ENCODE data around the gene RAD21L1.

The RAD21L1 gene

DNA sequence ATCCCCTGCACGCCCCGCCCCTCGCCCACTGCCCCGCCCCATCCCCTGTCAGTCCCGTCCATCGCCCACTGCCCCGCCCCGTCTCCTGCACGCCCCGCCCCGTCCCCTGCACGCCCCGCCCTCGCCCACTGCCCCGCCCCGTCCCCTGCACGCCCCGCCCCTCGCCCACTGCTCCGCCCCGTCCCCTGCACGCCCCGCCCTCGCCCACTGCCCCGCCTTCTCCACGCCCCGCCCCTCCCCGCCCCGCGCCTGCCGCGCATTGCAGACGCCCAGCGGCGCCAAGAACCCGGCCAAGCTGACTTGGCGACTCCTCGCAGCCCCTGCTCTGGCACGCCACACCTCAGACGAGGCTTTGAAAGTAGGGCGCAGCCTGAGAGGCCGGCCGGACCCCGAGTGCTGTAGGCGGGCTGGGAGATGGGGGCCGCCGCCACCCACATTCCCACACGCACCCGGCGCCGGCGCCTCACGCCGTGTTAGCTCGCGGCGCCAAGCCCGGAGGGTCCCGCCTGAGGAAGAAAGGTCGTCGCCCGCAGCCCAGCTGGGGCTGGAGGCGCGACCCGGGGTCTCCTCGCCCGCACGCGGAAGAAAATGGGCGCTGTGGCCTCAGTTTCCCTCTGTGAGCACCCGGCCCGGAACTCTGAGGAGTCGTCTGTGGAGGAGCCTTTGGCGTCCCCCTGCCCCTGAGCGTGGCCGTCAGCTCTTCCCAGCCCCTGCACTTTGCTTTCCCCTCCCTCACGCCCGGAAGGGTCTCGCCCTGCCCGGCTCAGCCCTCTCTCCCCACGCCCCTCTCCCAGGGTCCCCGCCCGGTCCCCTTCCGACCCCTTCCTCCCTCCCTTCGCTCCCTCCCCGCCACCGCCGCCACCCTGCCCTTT lies at the start of gene RAD21L1:
Gene RAD21L1 (plus strand): TSS at position 262 of the 872 bp plus-strand sequence. CDS start 2,410 bp downstream, outside the sequence.
- DNase-seq (ENCODE audit: low read depth in 2 of 2), result peak; percentile 61 to 79

GRCh38 chr20:1177680-1178079 lies 48.2 kb upstream of the RAD21L1 start:
- no peak for DNase-seq (ENCODE audit: low read depth in 2 of 2)

- no peak for DNase-seq (ENCODE audit: low read depth in 2 of 2)
Observed at GRCh38 chr20:1178103-1178502, 47.7 kb upstream of the RAD21L1 start.

DNA sequence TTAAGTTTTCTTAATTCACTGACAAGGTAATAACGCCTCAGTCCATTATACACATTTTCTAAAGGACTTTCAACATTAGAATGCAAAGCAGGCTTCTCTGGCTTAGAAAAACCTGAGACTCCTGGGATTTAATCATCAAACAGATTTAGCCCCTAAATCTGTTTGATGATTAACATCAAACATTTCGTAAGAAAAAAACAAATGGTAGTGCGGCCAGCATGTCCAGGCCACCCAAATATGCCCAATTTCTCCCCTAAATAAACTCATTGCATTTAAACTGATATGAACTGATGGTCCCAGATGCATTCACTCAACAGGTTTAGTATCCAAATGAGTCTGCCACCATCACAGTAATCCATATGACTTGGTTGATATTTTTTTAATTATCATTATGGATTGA lies 47.2 kb upstream of the RAD21L1 start:
- DNase-seq (ENCODE audit: low read depth in 2 of 2), result no peak

DNA sequence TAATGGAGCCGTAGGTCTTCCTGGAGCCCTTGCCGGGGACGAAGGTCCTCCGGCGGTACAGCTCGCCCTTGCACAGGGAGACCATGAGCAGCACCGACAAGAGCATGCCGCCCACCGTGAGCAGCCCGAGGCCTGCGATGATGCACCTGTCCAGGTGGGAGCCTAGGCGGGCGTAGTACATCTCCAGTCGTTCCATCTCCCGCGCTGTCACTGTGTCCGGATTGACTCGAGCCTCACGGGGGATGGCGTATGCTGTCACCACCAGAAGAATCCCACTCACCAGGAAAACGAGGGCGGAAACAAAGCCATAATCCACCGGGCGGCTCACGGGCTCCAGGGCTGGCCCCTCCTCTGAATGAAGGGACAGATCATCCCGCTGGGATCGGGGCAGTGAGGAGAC lies 44.9 kb upstream of the RAD21L1 start:
- no peak for DNase-seq (ENCODE audit: low read depth in 2 of 2)

DNA sequence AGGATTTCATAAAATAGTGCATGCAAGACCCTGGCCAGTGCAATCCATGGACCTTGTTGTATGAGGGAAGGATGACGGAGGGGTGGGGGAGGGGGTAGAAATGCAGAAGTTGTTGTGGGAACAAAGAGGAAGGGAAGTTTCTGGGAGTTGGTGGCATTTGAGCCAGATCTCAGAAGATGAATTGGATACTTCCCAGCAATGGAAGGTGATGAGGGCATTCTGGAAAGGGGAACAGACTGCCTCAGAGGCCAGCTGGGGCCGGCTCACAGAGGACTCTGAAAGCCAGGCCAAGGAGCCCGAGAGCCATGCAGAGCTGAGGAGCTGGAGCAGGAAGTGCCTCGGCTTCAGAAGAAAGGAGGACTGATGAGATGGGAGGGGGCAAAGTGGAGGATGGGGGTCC lies 43.7 kb upstream of the RAD21L1 start:
- DNase-seq (ENCODE audit: low read depth in 2 of 2), result no peak

DNA sequence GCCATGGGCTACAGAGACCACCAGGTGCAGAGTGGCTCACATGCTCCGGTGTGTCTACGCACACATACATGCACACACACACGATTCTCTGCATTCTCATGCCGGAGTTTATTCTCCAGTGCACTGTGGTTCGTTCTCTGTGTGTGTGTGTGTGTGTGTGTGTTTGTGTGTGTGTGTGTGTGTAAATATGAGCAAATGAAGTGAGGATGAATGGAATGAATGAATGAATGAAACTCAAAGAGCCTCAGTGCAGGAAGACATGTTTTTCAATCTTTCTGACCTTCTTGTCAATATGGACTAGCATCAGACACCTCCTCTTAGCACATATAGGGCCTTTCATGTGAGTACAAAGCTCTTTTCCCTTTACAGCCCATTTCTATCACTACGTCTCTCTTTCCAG lies 42.7 kb upstream of the RAD21L1 start:
- no peak for DNase-seq (ENCODE audit: low read depth in 2 of 2)

GRCh38 chr20:1184260-1184637 lies 41.6 kb upstream of the RAD21L1 start:
- DNase-seq (ENCODE audit: low read depth in 2 of 2), result no peak

DNA sequence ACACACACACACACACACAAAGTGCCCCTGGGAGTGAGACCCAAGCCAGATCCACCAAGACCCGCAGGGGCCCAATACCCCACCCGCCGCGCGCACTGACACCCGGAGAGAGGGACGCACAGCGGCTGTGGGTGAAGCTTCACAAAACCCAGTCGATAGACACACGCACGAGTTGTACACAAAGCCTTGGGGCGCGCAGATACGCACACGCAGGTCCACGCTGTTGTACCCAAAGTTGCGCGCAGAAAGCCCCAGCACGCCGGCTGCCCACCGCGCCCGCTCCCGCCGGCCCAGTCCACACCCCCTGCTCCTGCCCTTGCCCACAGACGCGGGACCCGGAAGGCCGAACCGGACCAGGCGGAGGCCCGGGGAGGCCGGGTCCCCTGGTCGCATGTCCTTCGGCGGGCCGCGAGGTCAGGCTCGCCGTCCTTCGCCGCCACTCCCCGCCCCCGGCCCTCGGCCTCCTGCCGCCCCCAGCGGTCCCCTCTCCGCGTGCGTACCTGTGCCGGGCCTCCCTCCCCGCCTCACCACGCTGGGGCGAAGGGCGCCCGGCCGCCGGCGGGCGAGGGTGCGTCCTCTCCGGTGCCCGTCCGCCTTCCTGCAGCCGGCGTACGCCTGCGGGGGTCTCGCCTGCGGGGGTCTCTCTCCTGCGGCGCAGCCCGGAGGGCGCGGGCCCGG lies 41.1 kb upstream of the RAD21L1 start, which contains the start of gene TMEM74B:
Gene TMEM74B (minus strand): TSS at position 344 of the 678 bp plus-strand sequence. CDS start 1,180 bp downstream, outside the sequence.
- DNase-seq (ENCODE audit: low read depth in 2 of 2), result no peak

GRCh38 chr20:1185316-1185741 lies 40.5 kb upstream of the RAD21L1 start:
- no peak for DNase-seq (ENCODE audit: low read depth in 2 of 2)

GRCh38 chr20:1185790-1186334 lies 40.0 kb upstream of the RAD21L1 start:
- DNase-seq (ENCODE audit: low read depth in 2 of 2), result peak; percentile 26 to 31

DNA sequence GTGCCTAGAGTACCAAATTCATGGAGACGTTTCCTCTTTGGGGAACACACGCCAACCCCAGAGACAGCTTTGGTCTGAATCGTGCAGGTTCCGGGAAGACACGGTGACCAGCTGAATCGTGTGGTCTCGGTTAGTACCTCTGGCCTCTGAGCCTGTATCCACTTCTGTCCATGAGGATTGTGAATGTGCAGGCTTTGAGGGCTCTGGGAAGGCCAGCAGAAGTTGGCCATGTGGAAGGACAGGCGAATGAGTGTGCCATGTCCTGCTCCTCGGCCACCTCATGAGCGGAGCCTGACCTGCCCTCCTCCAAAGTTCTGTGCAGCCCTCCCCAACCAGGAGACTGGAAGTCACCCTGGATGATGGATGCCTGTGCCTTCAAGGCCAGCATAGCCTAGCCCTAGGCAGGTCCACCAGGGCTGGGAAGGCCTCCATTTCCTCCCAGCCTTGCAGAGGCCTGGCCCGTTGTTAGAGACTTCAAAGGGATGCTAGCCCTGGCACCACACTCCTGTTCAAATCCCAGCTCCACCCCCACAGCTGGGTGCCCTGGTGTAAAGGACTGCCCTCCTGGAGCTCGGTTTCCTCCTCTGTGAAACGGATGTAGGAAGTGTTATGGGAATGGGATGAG lies 39.4 kb upstream of the RAD21L1 start:
- DNase-seq (ENCODE audit: low read depth in 2 of 2), result no peak

DNA sequence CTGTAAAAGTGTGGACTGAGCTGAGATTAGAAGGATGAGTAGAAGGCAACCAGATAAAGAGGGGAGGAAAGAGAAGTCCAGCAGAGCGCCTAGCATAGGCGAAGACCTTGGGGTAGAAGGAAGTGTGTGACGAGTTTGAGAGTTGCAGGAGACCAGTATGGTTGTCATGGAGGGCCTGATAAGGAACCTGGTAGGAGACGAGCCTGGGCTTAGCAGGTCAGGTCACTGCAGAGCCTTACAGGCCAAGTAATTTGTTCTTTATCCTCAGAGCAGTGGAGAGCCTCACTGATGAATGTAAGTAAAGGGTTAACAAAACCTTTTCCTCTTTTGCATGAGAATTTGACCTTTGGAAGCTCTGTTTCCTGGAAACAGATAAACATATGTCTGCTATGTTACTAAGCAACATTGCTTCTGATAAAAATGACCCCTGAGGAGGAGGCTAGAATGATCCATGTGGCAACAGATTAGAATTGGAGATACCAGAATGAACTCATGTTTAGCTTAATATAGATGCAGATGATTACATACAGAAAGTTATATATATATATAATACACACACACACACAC lies 38.2 kb upstream of the RAD21L1 start:
- DNase-seq (ENCODE audit: low read depth in 2 of 2), result no peak

DNA sequence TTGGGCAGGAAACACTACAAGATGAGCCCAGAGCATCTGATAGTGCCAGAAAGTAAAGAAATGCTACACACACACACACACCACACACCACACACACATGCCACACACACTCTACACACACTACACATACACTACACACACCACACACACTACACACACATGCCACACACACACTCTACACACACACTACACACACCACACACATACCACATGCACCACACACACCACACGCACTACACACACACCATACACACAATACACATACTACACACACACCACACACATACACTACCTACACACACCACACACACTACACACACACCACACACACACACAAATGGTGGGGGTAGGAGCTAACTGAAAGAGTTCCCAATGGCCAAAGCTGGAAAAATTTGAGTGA lies 37.5 kb upstream of the RAD21L1 start:
- DNase-seq (ENCODE audit: low read depth in 2 of 2), result no peak

DNA sequence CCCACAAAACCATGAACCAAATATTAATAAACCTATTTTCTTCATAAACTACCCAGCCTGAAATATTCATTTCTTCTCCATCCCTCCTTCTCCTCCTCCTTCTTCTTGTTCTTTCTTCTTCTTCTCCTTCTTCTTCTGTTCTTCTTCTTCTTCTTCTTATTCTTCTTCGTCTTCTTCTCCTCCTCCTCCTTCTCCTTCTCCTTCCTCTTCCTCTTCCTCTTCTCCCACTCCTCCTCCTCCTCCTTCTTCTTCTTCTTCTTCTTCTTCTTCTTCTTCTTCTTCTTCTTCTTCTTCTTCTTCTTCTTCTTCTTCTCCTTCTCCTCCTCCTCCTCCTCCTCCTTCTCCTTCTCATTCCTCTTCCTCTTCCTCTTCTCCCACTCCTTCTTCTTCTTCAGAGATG lies 36.0 kb upstream of the RAD21L1 start:
- no peak for DNase-seq (ENCODE audit: low read depth in 2 of 2)

DNA sequence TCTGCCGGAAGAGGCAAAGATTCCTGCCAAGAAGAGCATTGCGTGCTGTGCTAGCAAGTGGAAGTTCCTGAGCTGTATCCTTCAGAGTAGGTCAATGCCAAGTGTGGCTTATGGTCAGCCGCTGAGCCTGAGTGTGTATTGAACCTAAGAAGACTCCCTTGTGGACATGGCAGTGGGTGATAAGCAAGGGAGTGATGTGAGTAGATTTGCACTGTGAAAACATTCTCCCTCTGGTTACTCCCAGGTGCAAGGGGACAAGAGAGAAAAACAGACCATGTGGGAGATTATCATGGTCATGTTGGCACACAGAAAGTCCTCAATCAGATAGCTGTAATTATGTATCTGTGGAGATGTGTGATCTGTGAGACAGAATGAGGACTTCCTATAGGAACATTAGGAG lies 35.0 kb upstream of the RAD21L1 start:
- no peak for DNase-seq (ENCODE audit: low read depth in 2 of 2)

GRCh38 chr20:1191299-1191698 lies 34.5 kb upstream of the RAD21L1 start:
- DNase-seq (ENCODE audit: low read depth in 2 of 2), result no peak

- no peak for DNase-seq (ENCODE audit: low read depth in 2 of 2)
Observed at GRCh38 chr20:1195226-1195625, 30.6 kb upstream of the RAD21L1 start.

DNA sequence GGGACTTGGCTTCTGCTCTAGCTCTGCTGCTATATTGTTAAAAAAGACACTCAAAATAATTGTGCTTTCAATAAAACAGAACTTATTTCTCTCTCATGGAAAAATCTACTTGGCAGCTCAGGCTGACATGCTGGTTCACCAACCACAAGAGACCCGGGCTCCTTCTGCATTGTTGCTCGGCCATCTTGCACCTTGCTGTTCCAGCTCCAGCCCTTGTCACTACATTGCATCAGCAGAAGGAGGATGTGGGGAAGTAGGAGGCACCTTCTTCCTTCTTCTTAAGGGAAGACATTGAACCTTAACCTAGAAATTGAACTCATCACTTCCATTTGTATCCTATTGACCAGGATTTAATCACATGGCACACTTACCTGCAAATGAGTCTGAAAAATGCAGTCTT lies 29.2 kb upstream of the RAD21L1 start:
- DNase-seq (ENCODE audit: low read depth in 2 of 2), result no peak

- no peak for DNase-seq (ENCODE audit: low read depth in 2 of 2)
Observed at GRCh38 chr20:1197801-1198200, 28.0 kb upstream of the RAD21L1 start.

DNA sequence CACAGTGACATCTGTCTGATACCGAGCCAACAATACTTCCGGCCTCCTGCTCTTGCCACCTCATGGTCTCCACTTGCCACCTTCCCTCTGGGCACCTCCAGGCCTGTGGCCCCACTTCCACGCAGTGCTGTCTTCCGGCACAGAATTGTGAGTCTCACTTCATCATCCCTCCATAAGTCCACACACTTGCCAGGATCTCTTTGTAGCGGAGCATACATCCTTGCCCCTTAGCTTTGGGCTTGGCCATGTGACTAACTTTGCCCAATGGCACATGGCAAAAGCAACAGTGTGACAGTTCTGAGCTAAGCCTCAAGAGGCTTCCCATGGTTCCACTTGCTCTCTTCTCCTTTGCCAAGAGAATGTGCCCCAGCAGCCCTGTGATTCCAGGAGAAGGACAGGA lies 27.1 kb upstream of the RAD21L1 start:
- DNase-seq (ENCODE audit: low read depth in 2 of 2), result no peak
